HG02885 (cell line): ENCODE data around the gene CA6.
"Not testable (repeated sequence)": the region's sequence is repeated elsewhere in the genome, so short reads cannot be mapped to it uniquely, and the experiment has no call there.

Experiments used
- ATAC-seq: cut with Tn5 transposase; IDR thresholded peaks from one replicate; pipeline ENCODE4 v1.9.1; 2021; ENCODE audit warnings: mild to moderate bottlenecking; ENCODE audit not compliant: unreplicated experiment, poor library complexity

CA6 gene

GRCh38 chr1:8966606-8967005, 20.9 kb downstream of the CA6 start:
- ATAC-seq: no peak

DNA sequence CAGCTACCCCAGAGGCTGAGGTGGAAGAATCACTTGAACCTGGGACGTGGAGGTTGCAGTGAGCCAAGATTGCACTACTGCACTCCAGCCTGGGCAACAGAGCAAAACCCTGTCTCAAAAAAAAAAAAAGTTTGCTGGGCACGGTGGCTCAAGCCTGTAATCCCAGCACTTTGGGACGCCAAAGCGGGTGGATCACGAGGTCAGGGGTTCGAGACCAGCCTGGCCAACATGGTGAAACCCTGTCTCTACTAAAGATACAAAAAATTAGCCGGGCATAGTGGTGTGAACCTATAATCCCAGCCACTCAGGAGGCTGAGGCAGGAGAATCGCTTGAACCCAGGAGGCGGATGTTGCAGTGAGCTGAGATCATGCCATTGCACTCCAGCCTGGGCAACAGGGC, 23.2 kb downstream of the CA6 start:
- ATAC-seq: not testable (repeated sequence)

DNA sequence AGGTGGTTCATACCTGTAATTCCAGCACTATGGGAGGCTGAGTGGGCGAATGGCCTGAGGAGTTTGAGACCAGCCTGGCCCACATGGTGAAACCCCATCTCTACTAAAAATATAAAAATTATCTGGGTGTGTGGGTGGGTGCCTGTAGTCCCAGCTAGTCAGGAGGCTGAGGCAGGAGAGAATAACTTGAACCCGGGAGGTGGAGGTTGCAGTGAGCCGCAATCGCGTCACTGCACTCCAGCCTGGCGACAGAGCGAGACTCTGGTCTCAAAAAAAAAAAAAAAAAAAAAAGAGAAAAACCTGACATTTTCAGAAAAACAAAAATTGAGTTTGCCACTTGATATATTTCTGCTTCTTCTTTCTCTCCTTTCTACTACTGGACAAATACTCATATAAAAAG, 24.3 kb downstream of the CA6 start:
- ATAC-seq: no peak

GRCh38 chr1:8970870-8971337, 25.2 kb downstream of the CA6 start:
- no peak for ATAC-seq

DNA sequence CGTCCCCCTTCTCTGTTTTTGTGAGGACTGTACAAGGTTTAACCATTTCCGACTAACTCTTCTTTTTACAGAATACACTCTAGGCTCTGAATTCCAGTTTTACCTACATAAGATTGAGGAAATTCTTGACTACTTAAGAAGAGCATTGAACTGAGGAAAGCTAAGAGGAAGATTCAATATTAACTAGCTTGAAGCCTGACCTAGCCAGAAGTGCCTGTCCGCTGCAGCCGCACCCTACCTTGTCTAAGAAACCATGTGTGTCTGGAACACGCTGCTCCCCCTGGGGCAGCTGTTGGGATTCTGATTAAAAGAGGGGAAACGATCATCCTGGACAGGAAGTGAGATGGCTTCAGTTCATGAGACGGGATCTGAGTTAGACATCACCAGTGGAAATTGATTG, 28.9 kb downstream of the CA6 start:
- ATAC-seq: no peak

- no peak for ATAC-seq
Observed at GRCh38 chr1:8976338-8976737, 30.7 kb downstream of the CA6 start.

DNA sequence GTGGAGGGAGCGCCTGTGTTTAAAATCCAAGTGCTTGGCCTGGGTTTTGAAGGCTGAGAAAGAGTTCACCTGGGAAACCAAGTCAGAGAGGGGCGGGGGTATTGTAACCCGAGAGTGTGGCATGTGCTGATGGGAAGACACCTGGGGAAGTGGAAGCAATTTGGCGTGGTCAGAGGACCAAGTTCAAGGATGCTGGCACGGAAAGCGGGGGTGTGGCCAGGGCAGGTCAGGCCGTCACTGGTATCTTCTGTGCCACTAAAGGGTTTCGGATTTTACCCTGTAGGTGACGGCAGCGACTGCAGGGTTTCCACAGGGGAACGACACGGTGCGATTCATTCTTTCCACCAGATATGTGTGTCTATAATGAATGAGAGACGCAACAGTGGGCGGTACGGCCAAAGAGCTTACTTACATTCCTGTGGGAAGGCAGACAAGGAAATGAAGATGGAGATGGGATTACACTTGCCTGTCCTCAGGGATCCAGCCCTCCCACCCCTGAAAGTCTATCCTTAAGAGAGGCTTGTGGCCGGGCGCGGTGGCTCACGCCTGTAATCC, 31.3 kb downstream of the CA6 start:
- no peak for ATAC-seq

DNA sequence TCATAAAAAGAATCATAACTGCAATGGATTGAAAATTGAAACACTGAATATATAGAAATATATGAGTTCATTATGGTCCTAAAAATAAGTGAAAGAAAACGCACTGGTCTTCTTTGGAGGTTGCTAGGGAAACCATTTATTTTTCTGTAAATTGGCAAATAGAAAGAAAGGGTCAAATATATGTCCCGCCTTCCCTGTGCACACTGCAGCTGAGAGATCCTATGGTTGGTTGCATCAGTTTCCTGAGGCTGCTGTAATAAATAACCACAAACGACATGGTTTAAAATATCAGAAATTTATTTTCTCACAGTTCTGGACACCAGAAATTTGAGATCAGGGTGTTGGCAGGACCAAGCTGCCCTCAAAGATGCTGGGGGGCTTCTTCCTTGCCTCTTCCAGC, 35.0 kb downstream of the CA6 start:
- ATAC-seq: no peak

- no peak for ATAC-seq
Observed at GRCh38 chr1:8981169-8981568, 35.5 kb downstream of the CA6 start.

GRCh38 chr1:8984203-8984602, 38.5 kb downstream of the CA6 start:
- no peak for ATAC-seq

DNA sequence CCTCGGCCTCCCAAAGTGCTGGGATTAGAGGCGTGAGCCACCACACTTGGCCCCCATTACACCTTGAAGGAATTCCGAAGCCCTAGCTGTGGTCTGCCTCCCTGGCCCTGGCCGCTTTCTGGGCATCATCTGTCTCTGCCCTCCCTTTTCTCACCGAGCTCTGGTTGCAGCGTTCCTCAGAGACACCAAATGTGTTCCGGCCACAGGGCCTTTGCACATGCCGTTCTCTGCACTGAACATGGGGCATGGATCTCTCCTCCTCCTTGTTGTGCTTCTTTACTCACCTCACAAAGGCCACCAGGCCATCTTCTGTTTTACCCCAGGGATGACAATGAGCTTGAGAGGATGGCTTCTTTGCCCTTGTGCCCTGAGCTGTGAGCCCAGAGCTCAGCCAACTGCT, 39.3 kb downstream of the CA6 start:
- no peak for ATAC-seq

GRCh38 chr1:8985915-8986813, 40.5 kb downstream of the CA6 start:
- no peak for ATAC-seq

DNA sequence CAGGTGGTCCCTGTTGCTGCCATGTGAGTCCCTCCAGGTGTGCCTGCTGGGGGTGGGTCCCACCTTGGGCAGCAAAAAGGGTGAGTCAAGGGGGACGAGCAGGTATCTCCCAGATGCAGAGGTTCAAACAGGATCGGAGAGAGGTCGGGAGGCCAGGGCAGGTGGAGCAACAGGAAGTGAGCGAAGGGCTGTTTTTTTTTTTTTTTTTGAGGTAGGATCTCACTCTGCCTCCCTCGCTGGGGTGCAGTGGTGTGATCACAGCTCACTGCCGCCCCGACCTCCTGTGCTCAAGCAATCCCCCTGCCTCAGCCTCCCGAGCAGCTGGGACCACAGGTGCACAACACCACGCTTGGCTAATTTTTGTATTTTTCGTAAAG, 41.1 kb downstream of the CA6 start:
- ATAC-seq: no peak

- no peak for ATAC-seq
Observed at GRCh38 chr1:8987881-8988617, 42.4 kb downstream of the CA6 start.

DNA sequence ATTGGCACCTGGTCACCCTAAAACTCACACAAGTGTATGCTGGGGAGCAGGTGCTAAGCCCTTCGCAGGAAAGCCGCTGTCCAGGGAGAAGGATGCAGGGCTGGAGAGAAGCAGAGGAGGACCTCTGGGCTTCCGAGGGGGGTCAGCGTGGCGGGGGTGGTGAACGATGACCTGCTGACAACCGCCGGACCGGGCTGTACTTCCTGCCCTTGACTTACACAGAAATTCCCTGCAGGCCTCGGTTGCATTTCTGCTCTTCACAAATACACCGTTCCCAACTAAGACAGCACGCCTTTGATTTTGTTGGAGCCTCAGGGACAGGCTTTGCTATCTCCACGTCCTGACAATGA, 42.9 kb downstream of the CA6 start:
- no peak for ATAC-seq

GRCh38 chr1:8989061-8989460, 43.4 kb downstream of the CA6 start:
- no peak for ATAC-seq

- no peak for ATAC-seq
Observed at GRCh38 chr1:8989821-8990220, 44.2 kb downstream of the CA6 start.

DNA sequence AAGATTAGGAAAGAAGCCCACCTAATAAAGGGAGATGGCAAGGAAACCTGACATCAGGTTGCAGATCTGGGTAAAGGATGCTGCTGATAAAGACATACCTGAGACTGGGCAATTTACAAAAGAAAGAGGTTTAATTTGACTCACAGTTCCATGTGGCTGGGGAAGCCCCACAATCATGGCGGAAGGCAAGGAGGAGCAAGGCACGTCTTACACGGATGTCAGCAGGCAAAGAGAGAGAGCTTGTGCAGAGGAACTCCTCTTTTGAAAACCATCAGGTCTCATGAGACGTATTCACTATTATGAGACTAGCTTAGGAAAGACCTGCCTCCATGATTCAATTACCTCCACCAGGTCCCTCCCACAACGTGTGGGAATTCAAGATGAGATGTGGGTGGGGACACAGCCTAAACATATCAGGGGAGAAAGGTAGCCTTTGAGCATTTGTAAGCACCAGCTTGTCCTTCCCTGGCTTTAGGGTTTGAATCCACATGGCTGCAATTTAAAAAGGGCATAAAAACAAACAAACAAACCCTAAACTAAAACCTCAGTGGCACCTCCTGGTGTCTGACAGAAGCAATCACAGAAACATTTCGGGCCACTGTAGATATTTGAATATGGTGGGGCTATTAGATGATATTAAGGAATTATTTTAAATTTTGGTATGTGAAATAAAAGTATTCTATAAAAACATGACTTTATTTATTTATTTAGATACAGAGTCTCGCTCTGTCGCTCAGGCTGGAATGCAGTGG, 47.4 kb downstream of the CA6 start:
- no peak for ATAC-seq

DNA sequence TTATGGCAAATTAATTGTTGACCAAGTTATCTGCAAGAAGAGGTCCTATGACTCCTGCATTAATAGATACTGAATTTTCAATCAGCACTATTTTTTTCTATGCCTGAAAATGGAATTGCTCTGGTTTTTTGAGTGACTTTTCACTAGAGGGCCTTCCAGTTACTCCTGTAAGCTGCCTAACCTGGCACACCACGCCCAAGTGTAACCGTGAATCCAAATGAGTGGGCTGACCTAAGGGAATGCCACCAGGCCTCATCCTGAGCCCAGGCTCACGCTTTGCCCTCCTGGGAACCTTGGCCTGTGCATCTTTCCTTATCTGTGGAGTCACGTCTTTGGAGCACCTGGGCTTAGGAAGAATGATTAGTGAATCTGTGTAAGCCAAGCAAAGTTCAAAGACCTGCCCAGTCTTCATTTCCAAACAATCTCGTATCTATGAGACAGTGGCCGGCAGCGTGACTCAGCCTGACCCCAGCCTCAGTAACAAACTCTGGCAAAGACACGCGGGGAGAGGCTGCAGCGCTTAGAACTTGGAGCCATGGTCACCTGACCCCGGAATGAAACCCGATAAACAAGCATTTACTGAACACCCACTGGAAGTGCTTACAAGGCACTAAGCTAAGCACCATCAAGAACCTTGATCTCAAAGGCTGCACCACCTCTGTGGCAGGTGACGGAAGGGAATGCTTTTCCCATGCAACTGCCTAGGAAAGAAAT, 48.5 kb downstream of the CA6 start:
- ATAC-seq: not testable (repeated sequence)
